SIG-M5 (cell line): ENCODE measurements around the gene RALGAPA2.

Experiments
- DNase-seq: peaks from one replicate; lab custom pipeline; 2025; lab: John Stamatoyannopoulos, UW

The RALGAPA2 gene

DNA sequence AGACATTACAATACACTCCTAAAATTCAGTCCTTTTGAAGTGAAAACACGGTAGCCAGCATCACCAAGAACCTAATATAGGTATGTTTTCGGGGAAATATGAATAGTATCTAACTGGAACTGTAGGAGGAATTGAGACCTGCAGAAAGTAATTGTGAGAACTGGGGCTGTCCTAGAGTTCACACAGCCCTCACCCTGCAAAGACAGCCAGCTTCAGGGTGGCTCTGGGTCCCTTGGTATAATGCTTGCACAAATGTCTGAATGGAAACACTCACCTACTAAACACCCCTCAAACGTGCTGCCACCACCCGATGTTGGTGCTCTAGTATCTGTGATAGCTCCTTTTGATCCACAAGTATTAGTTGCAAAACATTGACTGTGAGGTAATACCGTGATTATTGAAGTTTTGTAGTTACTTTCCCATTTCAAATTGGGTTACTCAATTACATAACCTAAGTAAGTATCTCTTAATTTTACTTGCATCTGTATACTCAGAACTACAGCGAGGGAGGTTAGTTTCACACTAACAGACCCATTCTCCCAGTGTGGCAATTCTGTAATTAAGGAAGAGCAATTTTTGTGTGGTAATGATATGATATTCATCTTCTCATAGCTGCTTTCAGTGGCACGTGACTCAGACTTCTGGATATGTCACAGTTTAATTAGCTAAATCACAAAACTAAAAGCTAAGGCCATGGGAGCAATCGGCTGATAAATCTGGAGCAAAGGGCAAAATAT, 215.0 kb downstream of the RALGAPA2 start:
- no peak for DNase-seq

GRCh38 chr20:20495729-20496503, 216.5 kb downstream of the RALGAPA2 start:
- no peak for DNase-seq

DNA sequence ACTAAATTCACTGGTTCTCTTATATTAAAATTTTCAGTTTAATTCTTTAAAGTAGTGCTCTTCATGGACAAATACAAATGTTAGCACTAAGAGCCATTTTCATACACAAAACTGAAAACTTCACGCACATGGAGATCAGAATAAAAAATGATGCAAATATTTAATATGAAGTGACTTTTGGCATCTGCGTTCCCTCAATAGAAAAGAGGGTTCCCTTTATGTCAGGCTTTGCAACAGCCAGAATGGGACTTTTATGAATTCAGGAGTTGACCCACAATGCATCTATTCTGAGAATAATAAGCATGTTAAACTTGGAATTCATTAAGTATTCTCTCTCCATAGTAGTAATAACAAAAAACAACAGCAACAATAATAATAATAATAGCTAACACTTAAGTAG, 218.7 kb downstream of the RALGAPA2 start:
- DNase-seq = no peak

- DNase-seq = no peak
These were observed 219.7 kb downstream of the RALGAPA2 start for GRCh38 chr20:20492521-20493332.

DNA sequence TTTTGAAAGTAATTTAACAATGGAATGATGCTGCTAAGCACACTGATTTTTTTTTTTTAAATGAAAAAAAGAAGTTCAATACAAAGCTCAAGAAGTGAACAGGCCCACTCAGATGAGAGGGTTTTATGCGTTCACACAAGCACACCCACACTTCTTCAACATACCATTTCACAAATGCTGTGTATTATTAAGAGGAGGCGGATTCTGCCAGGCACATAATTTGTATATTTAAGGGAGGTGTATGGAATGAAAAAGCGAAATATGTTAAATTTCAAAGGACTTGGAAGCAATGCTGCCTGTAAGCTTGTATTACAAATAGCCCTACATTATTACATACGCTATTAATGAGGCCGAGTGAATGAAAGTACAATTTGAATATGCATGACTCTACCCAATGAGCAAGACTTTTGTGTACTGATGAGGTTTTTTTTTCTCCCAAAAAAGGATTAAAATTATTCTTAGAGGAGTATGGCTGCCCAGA, 220.6 kb downstream of the RALGAPA2 start:
- DNase-seq = no peak

DNA sequence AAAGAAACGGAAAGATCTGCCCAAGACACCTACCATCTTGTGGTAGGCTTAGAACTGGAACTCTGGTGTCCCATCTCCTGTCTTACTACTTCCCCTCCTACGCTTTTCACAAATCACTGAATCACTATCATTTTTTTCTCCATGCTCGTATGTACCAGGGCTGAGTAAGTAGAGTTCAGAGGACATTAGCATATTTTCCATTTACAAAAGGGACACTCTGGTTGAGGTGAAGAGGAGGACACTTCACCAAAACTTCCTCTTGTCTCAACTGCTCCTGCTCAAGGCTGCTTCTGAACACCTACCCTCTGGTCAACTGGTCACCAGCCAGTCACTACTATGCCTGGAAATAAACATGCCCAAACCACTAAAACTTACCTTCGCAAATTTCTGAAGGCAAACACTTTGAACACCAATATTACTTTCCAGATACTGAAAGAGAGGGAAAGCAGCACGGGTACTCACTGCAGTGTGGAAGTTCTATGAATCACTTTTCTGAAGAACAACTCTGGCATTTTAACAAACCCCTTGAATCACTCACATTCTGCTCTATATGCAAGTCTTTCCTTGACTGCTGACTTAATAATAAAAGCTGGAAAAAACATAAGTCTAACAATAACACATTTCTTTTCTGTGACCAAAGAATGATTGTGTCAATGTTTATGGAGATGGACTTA, 221.2 kb downstream of the RALGAPA2 start:
- DNase-seq = no peak

DNA sequence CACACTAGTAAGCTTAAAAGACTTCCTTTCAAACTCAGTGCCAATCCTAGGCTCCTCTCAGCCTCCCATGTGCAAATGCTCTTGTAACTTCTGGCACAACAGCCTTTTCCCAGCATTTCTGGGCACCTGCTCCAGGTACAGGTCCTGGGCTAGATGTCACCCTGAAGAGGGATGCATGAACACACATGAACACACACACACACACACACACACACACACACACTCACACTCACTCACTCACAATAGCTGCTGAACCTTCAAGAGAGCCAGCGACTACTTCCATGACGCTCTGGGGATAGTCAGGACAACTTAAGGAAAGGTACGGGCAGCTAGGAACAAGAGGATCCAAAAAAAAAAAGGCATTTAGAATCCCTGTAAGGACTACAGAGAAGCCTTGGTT, 221.8 kb downstream of the RALGAPA2 start:
- DNase-seq = no peak

DNA sequence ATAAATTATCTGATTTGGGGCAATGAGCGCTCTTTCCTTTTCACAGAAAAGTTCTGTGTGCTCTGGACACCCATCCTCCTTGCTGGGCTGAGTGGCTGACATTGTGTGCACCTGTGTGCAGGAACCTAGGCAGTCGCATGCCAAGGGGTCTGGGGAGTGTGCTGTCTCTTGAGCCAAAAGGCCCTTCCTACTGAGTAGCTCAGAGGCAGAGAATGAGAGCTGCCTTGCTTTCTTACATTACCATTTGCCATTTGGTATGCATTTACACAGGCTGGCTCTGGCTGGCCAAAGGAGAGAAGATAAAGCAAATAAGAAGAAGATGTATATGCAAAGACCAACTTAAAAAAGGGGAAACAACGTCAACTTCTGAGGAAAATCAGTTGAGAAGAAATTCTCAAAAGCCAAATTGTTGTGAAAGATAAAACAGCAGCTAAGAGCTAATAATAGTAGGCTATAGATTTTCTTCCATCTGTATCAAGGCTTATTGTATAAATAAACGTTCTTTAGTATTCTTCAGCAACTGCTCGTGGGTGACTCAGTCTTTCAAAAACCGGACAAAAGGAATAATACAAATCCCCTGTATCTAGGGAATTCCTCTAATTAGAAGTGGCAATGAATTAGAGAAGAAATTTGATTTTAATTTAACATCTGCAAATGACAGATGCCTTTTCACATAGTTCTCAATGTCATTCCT, 222.6 kb downstream of the RALGAPA2 start:
- no peak for DNase-seq

GRCh38 chr20:20489054-20489453, 223.4 kb downstream of the RALGAPA2 start:
- DNase-seq = no peak

- no peak for DNase-seq
These were observed 224.1 kb downstream of the RALGAPA2 start for GRCh38 chr20:20488388-20488787.

GRCh38 chr20:20487811-20488210, 224.6 kb downstream of the RALGAPA2 start:
- no peak for DNase-seq

- DNase-seq = no peak
These were observed 229.1 kb downstream of the RALGAPA2 start for GRCh38 chr20:20483328-20483727.

DNA sequence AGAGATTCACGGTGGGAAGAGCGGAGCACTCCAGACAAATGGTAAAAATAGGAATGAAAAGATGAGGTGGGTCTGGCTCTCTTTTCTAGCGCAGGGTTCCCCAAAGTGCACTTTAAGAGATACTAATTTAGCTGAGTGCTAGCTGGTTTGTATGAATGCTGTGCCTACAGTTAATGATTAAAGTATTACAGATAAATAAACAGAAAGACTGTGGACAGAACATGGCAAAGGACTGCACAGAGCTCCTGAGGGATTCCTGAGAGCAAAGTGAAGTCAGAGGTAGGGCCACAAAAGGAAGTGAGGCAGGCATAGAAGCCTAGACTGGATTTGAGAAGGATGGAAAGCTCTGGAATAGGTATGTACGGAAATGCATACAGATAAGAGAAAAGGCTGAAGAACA, 230.0 kb downstream of the RALGAPA2 start:
- DNase-seq = no peak

- DNase-seq = no peak
These were observed 231.8 kb downstream of the RALGAPA2 start for GRCh38 chr20:20480689-20481088.

DNA sequence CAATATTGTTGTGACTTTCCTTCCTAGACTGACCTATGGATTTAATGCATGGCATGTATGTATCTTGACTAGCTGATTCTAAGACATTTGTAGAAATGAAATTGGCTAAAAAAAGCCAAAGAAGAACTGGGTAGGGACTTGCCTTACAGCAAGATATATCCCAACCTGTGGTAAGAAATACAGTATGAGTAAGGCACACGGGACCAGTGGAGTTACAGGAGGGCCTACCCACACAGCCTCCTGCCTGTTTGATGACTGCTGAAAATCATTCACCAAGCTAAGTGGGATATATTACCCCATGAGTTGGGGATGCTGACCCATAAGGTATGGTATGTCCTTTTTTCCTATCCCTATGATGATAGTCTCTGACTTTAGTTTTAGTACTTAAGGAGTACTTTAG, 232.3 kb downstream of the RALGAPA2 start:
- DNase-seq = no peak

DNA sequence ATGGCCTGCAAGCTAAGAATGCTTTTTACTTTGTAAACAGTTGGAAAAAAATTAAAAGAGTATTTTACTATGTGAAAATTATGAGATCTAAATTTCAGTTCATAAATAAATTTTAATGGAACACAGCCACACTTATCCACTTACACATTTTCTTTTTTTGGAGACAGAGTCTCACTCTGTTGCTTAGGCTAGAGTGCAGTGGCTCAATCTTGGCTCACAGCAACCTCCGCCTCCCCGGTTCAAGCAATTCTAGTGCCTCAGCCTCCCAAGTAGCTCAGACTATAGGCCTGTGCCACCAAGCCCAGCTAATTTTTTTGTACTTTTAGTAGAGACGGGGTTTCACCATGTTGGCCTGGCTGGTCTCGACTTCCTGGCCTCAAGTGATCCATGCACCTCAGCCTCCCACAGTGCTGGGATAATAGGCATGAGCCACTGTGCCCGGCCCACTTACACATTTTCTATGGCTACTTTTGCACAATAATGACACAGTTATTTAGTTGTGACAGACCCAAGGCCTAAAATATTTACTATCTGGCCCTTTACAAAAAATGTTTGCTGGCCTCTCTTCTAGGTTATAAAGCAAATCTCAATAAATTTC, 234.9 kb downstream of the RALGAPA2 start:
- no peak for DNase-seq

DNA sequence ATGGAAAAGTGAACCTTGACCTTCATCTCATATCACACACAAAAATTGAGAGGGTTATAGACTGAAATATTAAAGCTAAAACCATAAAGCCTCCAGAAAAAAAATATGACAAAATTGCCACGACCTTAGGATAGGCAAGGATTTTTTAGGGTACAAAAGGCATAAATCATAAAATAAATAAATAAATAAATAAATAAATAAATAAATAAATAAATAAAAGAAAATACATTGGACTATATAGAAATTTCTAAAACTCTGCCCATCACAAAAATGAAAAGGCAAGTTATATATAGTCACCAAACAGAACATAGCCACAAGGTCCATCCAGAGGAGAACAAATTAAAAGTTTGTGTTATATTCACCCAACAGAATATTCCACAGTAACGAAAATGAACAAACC, 235.9 kb downstream of the RALGAPA2 start:
- no peak for DNase-seq

DNA sequence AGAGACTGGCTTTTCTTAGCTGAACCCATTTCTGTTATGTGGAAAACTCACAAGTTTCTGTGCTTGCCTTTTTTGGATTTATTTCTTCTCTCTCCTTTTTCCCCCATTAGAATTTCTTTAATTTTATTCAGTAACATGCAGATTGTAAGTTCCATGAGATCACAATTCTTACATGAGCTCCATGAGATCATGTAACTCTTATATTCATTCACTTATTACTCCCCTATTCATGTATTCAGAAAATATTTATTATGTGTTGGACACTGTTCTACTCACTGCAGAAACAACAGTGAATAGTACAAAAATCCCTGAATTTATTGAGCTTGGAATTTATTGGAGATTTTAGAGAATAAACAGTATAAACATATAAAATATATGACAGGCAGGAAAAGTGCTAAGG, 238.8 kb downstream of the RALGAPA2 start:
- DNase-seq = no peak

GRCh38 chr20:20472684-20473274, 239.7 kb downstream of the RALGAPA2 start:
- DNase-seq = no peak

- DNase-seq = no peak
These were observed 246.0 kb downstream of the RALGAPA2 start for GRCh38 chr20:20466341-20466879.
